GM19328 (cell line): ENCODE results near the gene ARID4B.

Experiments used
- ATAC-seq: cut with Tn5 transposase; IDR thresholded peaks from one replicate; pipeline ENCODE4 v1.9.1; 2021; ENCODE audit warnings: mild to moderate bottlenecking, moderate library complexity; ENCODE audit not compliant: unreplicated experiment

Gene ARID4B

GRCh38 chr1:235129774-235130570 lies 198.0 kb downstream of the ARID4B start:
- ATAC-seq = no peak

DNA sequence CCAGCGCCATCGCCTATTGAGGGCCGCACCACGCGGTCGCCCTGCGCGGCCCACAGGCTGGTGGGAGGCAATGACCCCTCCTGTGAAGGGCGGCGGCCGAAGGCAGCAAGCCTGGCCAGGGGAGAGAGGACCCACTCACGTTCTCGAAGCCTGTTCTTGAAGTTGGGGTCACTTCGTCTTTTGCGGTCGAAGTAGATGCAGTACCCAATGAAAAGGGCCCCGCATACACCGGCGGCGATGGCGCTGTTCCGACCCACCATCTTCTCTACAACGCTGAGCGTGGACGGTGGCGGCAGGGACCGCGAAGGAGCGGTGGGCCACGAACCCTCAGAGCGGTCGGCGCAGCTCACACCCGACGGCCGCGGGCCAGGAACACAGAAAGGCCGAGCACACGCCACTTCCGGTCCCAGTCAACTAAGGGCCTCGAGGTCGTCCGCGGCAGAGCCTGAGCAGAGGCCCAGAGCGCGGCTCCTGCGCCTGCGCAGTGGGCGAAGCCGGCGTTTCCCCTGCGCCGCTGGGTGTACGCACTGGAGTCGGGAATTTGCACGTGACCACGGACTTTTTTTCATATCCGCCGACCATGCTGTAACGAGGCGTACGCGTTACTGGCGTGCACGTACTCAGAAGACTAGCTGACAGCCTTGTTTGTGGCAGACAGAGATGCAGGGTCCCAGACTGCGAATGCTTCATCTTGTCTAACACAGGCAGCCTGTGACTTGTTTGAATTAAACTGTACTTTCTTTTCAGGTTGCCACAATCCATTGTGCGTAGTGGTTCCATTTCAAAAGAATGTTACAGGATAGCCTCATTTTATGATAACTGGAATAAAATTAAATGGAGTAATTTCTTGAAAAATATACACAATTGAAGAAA lies 199.3 kb downstream of the ARID4B start, which contains the start of gene TOMM20:
TOMM20 (minus strand) TSS at position 382 of the 873 bp plus-strand sequence; CDS start at position 260, 122 bp downstream.
- peak; percentile 94 for ATAC-seq

DNA sequence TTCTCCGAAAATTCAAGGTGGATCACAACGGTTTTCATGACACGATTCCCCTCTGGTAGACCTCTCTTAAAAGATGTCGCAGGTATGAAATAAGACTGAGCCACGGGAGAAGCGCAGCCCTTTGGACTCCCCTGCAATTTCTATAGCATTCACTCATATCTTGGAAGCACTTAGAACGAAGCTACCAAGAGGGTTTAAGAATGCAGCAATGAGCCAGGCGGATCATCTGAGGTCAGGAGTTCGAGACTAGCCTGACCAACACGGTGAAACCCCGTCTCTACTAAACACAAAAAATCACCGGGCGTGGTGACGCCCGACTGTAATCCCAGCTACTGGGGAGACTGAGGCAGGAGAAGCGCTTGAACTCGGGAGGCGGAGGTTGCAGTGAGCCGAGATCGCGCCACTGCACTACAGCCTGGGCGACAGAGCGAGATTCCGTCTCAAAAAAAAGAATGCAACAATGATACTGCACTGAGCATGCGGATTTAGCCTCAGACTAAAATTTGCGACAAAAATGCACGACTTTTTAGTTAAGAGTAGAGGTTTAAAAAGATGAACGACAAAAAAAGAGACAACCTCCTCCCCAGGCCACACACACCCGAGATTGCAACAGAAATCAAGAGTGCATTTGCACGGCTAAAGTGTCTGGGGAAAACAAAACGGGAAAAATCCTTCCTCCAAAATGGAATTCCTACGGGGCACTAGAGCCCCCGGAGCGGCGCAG lies 200.1 kb downstream of the ARID4B start:
- ATAC-seq = no peak

- ATAC-seq = no peak
Observed at GRCh38 chr1:235127203-235127602, 200.8 kb downstream of the ARID4B start.

DNA sequence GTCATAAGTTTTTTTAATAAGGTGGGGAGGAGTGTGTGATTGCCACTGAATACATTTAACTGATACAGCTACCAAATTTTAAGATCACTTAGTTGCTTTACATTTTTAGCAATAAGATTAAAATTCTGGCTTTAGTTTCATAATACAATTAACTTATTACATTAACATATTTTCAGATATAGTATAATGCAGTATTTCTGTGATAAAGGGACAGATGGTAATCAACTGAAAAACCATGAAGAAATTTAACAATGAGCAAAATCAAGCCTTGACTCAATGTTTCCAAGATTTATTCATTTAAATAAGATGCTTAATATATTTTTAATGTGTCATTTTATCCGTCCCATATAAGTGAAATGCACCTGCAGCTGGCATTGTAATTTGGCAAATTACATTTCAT lies 203.3 kb downstream of the ARID4B start:
- no peak for ATAC-seq

DNA sequence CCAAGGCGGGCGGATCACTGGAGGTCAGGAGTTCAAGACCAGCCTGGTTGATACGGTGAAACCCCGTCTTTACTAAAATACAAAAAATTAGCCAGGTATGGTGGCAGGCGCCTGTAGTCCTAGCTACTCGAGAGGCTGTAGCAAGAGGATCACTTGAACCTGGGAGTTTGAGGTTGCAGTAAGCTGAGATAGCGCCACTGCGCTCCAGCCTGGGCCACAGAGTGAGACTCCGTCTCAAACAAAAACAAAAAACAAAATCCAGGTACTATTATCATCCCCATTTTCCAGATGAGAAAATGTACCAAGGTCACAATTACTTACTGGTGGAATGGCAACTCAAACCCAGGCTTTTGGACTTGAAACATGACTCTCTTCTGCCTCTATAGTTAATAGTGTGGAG lies 203.9 kb downstream of the ARID4B start:
- no peak for ATAC-seq

DNA sequence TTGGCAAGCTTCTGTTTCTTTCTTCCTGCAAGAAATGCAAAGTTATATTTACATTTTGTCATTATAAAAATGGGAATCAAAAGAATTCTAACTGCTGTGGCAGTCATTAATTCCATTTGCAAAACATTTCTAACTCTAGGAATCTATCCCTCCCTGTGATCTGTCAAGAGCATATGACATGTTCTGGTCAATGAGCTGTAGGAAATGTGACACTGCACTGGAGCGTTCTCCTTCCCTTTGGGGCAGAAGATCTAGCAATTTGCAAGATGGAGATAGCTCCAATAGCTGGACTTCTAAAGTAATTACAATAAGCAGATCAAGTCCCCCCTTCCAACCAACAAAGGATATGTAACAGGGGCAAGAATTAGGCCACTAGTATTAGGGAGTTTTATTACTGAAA lies 205.6 kb downstream of the ARID4B start:
- ATAC-seq = no peak
